Hepatocyte (in vitro differentiated cells): ENCODE results near the gene OR5L1.

Experiments
- EZH2 ChIP-seq: fragments of 200-600 bp; sonication (generic); IDR thresholded peaks from 2 replicates; pipeline ENCODE4 v1.6.1; 2016; ENCODE audit warnings: antibody characterized with exemption, mild to moderate bottlenecking, borderline replicate concordance
- EZH2phosphoT487 ChIP-seq: fragments of 200-600 bp; sonication (generic); IDR thresholded peaks from one replicate; pipeline ENCODE4 v1.6.1; 2018; ENCODE audit warnings: antibody characterized with exemption, mild to moderate bottlenecking, low read depth, moderate library complexity; ENCODE audit not compliant: unreplicated experiment, severe bottlenecking
- TF ChIP-seq, protein P1 (sequence below): fragments of 200-600 bp; sonication (generic); IDR thresholded peaks from 2 replicates; pipeline ENCODE4 v1.5.1; 2016; ENCODE audit warnings: antibody characterized with exemption, mild to moderate bottlenecking; ENCODE audit not compliant: poor library complexity

DNA sequence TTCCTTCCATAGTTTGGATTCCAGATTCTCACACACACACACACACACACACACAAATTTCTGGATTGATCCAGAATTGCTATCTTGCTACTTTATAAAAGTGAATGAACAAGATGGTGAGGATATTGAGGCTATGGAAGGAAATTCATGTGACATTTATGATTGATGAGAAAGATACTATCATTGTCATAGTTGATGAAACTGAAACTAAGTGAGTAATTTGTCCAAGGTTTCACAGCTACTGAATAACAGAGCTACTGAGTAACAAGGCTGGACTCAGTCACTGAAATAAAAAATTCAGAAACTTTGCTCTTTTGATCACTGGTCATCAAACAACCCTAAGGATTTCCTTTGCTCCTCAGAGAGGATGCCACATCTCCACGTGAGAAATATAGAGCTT lies 43.5 kb downstream of the OR5L1 start:
- TF ChIP-seq, protein P1, sequence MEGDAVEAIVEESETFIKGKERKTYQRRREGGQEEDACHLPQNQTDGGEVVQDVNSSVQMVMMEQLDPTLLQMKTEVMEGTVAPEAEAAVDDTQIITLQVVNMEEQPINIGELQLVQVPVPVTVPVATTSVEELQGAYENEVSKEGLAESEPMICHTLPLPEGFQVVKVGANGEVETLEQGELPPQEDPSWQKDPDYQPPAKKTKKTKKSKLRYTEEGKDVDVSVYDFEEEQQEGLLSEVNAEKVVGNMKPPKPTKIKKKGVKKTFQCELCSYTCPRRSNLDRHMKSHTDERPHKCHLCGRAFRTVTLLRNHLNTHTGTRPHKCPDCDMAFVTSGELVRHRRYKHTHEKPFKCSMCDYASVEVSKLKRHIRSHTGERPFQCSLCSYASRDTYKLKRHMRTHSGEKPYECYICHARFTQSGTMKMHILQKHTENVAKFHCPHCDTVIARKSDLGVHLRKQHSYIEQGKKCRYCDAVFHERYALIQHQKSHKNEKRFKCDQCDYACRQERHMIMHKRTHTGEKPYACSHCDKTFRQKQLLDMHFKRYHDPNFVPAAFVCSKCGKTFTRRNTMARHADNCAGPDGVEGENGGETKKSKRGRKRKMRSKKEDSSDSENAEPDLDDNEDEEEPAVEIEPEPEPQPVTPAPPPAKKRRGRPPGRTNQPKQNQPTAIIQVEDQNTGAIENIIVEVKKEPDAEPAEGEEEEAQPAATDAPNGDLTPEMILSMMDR = no peak
- TF ChIP-seq EZH2 (no peak), EZH2phosphoT487 (no peak)
